ENCODE results near the gene PRPF19. TPM values are rescaled to one million over a fixed set of nuclear protein-coding genes. Genes with fewer than 3 reads are reported as not detected.

The PRPF19 gene
- total RNA-seq, 2 donors from 2014 or later, result 110 to 182 TPM

GRCh38 chr11:60934124-60934789 is 27.9 kb upstream of the PRPF19 start:
- Mint-ChIP-seq H3K4me3 (no peak overlapping the region), H3K27me3 (peaks cover 8 to 10% of the 10 kb centered on the region in 2 donors), H3K27ac (no peak overlapping the region), H3K4me1 (ENCODE audit: low read depth in 2 of 2) (no peaks in the 10 kb centered on the region), H3K9me3 (no peaks in the 10 kb centered on the region), H3K36me3 (no peaks in the 10 kb centered on the region)
- ATAC-seq, result no peak
- no peak for DNase-seq (ENCODE audit: low spot score)

GRCh38 chr11:60933416-60934123 is 27.2 kb upstream of the PRPF19 start:
- peaks cover 8 to 10% of the 10 kb centered on the region in 2 donors for H3K27me3 Mint-ChIP-seq
- DNase-seq (ENCODE audit: low spot score), result no peak
- H3K4me1 Mint-ChIP-seq (ENCODE audit: low read depth in 2 of 2), result no peaks in the 10 kb centered on the region
- ATAC-seq, result no peak
- H3K36me3 Mint-ChIP-seq, result no peaks in the 10 kb centered on the region
- no peaks in the 10 kb centered on the region for H3K9me3 Mint-ChIP-seq
- H3K27ac Mint-ChIP-seq, result no peak overlapping the region
- H3K4me3 Mint-ChIP-seq, result no peak overlapping the region

- H3K4me3 Mint-ChIP-seq, result no peak overlapping the region
- H3K27me3 Mint-ChIP-seq, result peaks cover 7 to 8% of the 10 kb centered on the region in 2 donors
- ATAC-seq, result no peak
- no peak for DNase-seq (ENCODE audit: low spot score)
- H3K9me3 Mint-ChIP-seq, result no peaks in the 10 kb centered on the region
- no peaks in the 10 kb centered on the region for H3K36me3 Mint-ChIP-seq
- no peak overlapping the region for H3K27ac Mint-ChIP-seq
- no peaks in the 10 kb centered on the region for H3K4me1 Mint-ChIP-seq (ENCODE audit: low read depth in 2 of 2)
Measured at GRCh38 chr11:60932605-60933356, 26.4 kb upstream of the PRPF19 start.

GRCh38 chr11:60931917-60932316 is 25.5 kb upstream of the PRPF19 start:
- H3K27me3 Mint-ChIP-seq, result peaks cover 8 to 9% of the 10 kb centered on the region in 2 donors
- H3K27ac Mint-ChIP-seq, result no peak overlapping the region
- H3K4me1 Mint-ChIP-seq (ENCODE audit: low read depth in 2 of 2), result no peaks in the 10 kb centered on the region
- H3K36me3 Mint-ChIP-seq, result no peaks in the 10 kb centered on the region
- DNase-seq (ENCODE audit: low spot score) (no peak), ATAC-seq (no peak)
- H3K4me3 Mint-ChIP-seq, result no peak overlapping the region
- H3K9me3 Mint-ChIP-seq, result no peaks in the 10 kb centered on the region

- H3K4me3 Mint-ChIP-seq, result no peak overlapping the region
- H3K27ac Mint-ChIP-seq, result no peak overlapping the region
- DNase-seq (ENCODE audit: low spot score), result no peak
- ATAC-seq, result no peak
- peaks cover under 1 to 5% of the 10 kb centered on the region in 2 donors for H3K4me1 Mint-ChIP-seq (ENCODE audit: low read depth in 2 of 2)
- no peaks in the 10 kb centered on the region for H3K36me3 Mint-ChIP-seq
- no peaks in the 10 kb centered on the region for H3K9me3 Mint-ChIP-seq
- H3K27me3 Mint-ChIP-seq, result peaks cover 9 to 14% of the 10 kb centered on the region in 2 donors
Measured at GRCh38 chr11:60930394-60930793, 24.0 kb upstream of the PRPF19 start.

GRCh38 chr11:60929764-60930163 is 23.4 kb upstream of the PRPF19 start:
- Mint-ChIP-seq H3K4me1 (ENCODE audit: low read depth in 2 of 2) (peaks cover 4 to 8% of the 10 kb centered on the region in 2 donors), H3K27ac (peak overlapping the region in 1 of 2 donors; percentile 46), H3K27me3 (peaks cover 12 to 16% of the 10 kb centered on the region in 2 donors), H3K4me3 (no peak overlapping the region), H3K36me3 (no peaks in the 10 kb centered on the region), H3K9me3 (no peaks in the 10 kb centered on the region)
- no peak for DNase-seq (ENCODE audit: low spot score)
- no peak for ATAC-seq

GRCh38 chr11:60928563-60929001 is 22.2 kb upstream of the PRPF19 start:
- Mint-ChIP-seq H3K9me3 (no peaks in the 10 kb centered on the region), H3K27me3 (peaks cover 12 to 16% of the 10 kb centered on the region in 2 donors), H3K4me3 (no peak overlapping the region), H3K4me1 (ENCODE audit: low read depth in 2 of 2) (peaks cover 4 to 8% of the 10 kb centered on the region in 2 donors), H3K36me3 (no peaks in the 10 kb centered on the region), H3K27ac (no peak overlapping the region)
- ATAC-seq, result no peak
- no peak for DNase-seq (ENCODE audit: low spot score)

- DNase-seq (ENCODE audit: low spot score) (no peak), ATAC-seq (no peak)
- Mint-ChIP-seq H3K4me1 (ENCODE audit: low read depth in 2 of 2) (peaks cover 4 to 11% of the 10 kb centered on the region in 2 donors), H3K36me3 (peaks cover under 1% of the 10 kb centered on the region), H3K27me3 (peaks cover 12 to 17% of the 10 kb centered on the region in 2 donors), H3K4me3 (no peak overlapping the region), H3K27ac (no peak overlapping the region), H3K9me3 (no peaks in the 10 kb centered on the region)
Measured at GRCh38 chr11:60927600-60927999, 21.2 kb upstream of the PRPF19 start.

GRCh38 chr11:60927061-60927592 is 20.7 kb upstream of the PRPF19 start:
- Mint-ChIP-seq H3K9me3 (no peaks in the 10 kb centered on the region), H3K36me3 (peaks cover 6% of the 10 kb centered on the region), H3K4me1 (ENCODE audit: low read depth in 2 of 2) (peaks cover 4 to 15% of the 10 kb centered on the region in 2 donors), H3K27ac (no peak overlapping the region), H3K4me3 (no peak overlapping the region), H3K27me3 (peaks cover 12 to 22% of the 10 kb centered on the region in 2 donors)
- DNase-seq (ENCODE audit: low spot score) (no peak), ATAC-seq (no peak)

GRCh38 chr11:60926500-60926899 is 20.1 kb upstream of the PRPF19 start:
- Mint-ChIP-seq H3K27ac (no peak overlapping the region), H3K36me3 (peaks cover 7% of the 10 kb centered on the region), H3K4me3 (no peak overlapping the region), H3K9me3 (no peaks in the 10 kb centered on the region), H3K4me1 (ENCODE audit: low read depth in 2 of 2) (peaks cover 4 to 15% of the 10 kb centered on the region in 2 donors), H3K27me3 (peaks cover 12 to 22% of the 10 kb centered on the region in 2 donors)
- DNase-seq (ENCODE audit: low spot score), result no peak
- no peak for ATAC-seq

- DNase-seq (ENCODE audit: low spot score) (no peak), ATAC-seq (no peak)
- peaks cover 4 to 15% of the 10 kb centered on the region in 2 donors for H3K4me1 Mint-ChIP-seq (ENCODE audit: low read depth in 2 of 2)
- H3K27me3 Mint-ChIP-seq, result peaks cover 10 to 22% of the 10 kb centered on the region in 2 donors
- H3K9me3 Mint-ChIP-seq, result no peaks in the 10 kb centered on the region
- H3K4me3 Mint-ChIP-seq, result no peak overlapping the region
- H3K27ac Mint-ChIP-seq, result no peak overlapping the region
- peaks cover 7% of the 10 kb centered on the region for H3K36me3 Mint-ChIP-seq
Measured at GRCh38 chr11:60925868-60926267, 19.5 kb upstream of the PRPF19 start.

GRCh38 chr11:60924906-60925853 is 18.8 kb upstream of the PRPF19 start:
- H3K4me3 Mint-ChIP-seq, result peak overlapping the region; percentile 53
- H3K27ac Mint-ChIP-seq, result peak overlapping the region in 1 of 2 donors; percentile 65
- DNase-seq (ENCODE audit: low spot score), result no peak
- ATAC-seq, result no peak
- H3K27me3 Mint-ChIP-seq, result peaks cover 10 to 22% of the 10 kb centered on the region in 2 donors
- peaks cover 7% of the 10 kb centered on the region for H3K36me3 Mint-ChIP-seq
- H3K9me3 Mint-ChIP-seq, result no peaks in the 10 kb centered on the region
- peaks cover 4 to 15% of the 10 kb centered on the region in 2 donors for H3K4me1 Mint-ChIP-seq (ENCODE audit: low read depth in 2 of 2)
